Stimulated activated CD4-positive, alpha-beta T cell treated with anti-CD3 and anti-CD28 coated beads, Interleukin-1b, Interleukin-23, amount 100 ng/mL, for 1 hour (primary cell): Measurements from ENCODE around the gene LIAS.

Experiments used
- DNase-seq, 2 donors: peaks; one replicate each; pipeline ENCODE4 v3.0.0-alpha.2; 2020; ENCODE audit warnings: low read depth in 2 of 2

LIAS gene

DNA sequence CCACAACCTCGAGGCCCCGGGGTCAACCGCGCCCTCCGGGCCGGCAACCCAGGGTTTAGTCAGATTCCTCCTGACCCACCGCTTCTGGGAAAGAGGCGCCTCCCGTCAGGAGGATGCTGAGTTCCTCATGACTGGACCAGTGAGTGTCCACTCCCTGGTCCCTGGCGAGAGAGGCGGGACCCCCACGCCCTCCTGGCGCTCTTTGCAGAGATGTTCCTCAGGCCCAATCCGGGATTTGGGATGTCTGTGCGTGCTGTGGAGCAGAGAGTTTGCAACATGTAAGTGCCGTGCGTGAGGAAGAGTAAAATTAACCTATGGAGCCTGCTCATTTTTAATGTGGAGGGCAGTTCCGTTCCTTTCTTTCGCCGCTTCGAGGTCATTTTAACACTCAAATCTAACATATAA is 69.2 kb downstream of the LIAS start:
- DNase-seq: no peak
